ENCODE results near the gene TIGD4. TPM values are rescaled to one million over a fixed set of nuclear protein-coding genes. Genes with fewer than 3 reads are reported as not detected.

The TIGD4 gene
- total RNA-seq, 1 donor from 2014 or later, result not detected

GRCh38 chr4:152808670-152809069 is 29.1 kb upstream of the TIGD4 start:
- no peak overlapping the region for H3K27ac ChIP-seq
- H3K27me3 ChIP-seq, result no peaks in the 10 kb centered on the region
- no peak for DNase-seq
- no peak for ATAC-seq
- H3K4me3 ChIP-seq, result no peak overlapping the region
- TF ChIP-seq, protein P1, sequence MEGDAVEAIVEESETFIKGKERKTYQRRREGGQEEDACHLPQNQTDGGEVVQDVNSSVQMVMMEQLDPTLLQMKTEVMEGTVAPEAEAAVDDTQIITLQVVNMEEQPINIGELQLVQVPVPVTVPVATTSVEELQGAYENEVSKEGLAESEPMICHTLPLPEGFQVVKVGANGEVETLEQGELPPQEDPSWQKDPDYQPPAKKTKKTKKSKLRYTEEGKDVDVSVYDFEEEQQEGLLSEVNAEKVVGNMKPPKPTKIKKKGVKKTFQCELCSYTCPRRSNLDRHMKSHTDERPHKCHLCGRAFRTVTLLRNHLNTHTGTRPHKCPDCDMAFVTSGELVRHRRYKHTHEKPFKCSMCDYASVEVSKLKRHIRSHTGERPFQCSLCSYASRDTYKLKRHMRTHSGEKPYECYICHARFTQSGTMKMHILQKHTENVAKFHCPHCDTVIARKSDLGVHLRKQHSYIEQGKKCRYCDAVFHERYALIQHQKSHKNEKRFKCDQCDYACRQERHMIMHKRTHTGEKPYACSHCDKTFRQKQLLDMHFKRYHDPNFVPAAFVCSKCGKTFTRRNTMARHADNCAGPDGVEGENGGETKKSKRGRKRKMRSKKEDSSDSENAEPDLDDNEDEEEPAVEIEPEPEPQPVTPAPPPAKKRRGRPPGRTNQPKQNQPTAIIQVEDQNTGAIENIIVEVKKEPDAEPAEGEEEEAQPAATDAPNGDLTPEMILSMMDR (IDR thresholded peaks at IDR 0.05), result no peak
- H3K4me1 ChIP-seq, result no peaks in the 10 kb centered on the region
- intact Hi-C loops (cut with DNase I), result no loop called here
- H3K36me3 ChIP-seq, result no peaks in the 10 kb centered on the region
- no peaks in the 10 kb centered on the region for H3K9me3 ChIP-seq

DNA sequence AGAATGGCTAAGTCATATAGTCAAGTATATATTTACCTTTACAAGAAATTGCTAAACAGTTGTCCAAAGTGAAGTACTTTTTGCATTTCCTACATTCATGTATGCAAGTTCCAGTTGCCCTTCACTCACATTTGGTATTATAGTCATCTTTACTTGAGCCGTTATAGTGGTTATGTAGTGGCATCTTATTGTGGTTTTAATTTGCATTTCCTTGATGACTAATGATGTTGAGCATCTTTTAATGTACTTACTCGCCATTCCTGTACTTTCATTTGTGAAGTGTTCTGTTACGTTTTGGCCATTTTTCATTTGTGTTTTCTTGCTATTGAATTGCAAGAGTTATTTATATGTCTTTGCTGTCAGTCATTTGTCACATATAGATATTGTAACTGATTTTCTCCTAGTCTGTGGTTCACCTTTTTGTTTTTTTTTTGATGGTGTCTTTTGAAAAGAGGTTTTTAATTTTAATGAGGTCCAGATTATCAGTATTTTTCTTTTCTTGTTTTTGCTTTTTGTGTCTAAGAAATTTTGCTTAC is 27.8 kb upstream of the TIGD4 start:
- ATAC-seq, result no peak
- H3K36me3 ChIP-seq, result no peaks in the 10 kb centered on the region
- TF ChIP-seq, protein P1 (IDR thresholded peaks at IDR 0.05), result no peak
- no peaks in the 10 kb centered on the region for H3K9me3 ChIP-seq
- no peak overlapping the region for H3K27ac ChIP-seq
- intact Hi-C loops (cut with DNase I), result no loop called here
- DNase-seq, result no peak
- no peaks in the 10 kb centered on the region for H3K27me3 ChIP-seq
- H3K4me1 ChIP-seq, result no peaks in the 10 kb centered on the region
- H3K4me3 ChIP-seq, result no peak overlapping the region

DNA sequence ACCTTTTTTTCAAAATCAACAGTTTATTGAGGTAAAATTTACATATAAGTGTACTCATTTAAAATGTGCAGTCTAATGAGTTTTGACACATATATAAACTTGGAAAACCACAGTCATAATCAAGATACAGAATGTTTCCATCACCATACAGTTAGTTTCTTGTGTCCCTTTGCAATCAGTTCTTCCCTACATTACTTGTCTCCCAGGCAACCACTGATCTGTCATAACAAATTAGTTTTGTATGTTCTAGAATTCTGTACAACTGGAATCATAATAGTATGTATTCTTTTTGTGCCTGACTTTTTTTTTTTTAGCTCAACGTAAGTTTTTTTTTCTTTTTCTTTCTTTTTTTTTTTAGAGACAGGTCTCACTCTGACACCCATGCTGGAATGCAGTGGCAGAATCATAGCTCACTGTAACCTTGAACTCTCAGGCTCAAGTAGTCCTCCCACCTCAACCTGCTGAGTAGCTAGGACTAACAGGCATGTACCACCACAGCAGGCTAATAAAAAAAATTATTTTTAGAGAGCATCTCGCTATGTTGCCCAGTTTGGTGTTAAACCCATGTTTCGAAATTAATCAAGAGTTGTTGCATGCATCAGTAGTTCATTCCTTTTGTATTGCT is 27.1 kb upstream of the TIGD4 start:
- TF ChIP-seq, protein P1 (IDR thresholded peaks at IDR 0.05), result no peak
- Histone ChIP-seq H3K4me3 (no peak overlapping the region), H3K27ac (no peak overlapping the region), H3K27me3 (no peaks in the 10 kb centered on the region), H3K36me3 (no peaks in the 10 kb centered on the region), H3K9me3 (no peaks in the 10 kb centered on the region), H3K4me1 (no peaks in the 10 kb centered on the region)
- DNase-seq, result no peak
- no peak for ATAC-seq
- intact Hi-C loops (cut with DNase I), result no loop called here

- Histone ChIP-seq H3K9me3 (no peaks in the 10 kb centered on the region), H3K4me3 (no peak overlapping the region), H3K36me3 (no peaks in the 10 kb centered on the region), H3K27me3 (no peaks in the 10 kb centered on the region), H3K4me1 (no peaks in the 10 kb centered on the region), H3K27ac (no peak overlapping the region)
- TF ChIP-seq, protein P1 (IDR thresholded peaks at IDR 0.05), result no peak
- no peak for ATAC-seq
- no peak for DNase-seq
- intact Hi-C loops (cut with DNase I), result no loop called here
Measured at GRCh38 chr4:152805818-152806217, 26.3 kb upstream of the TIGD4 start.

- Histone ChIP-seq H3K36me3 (no peaks in the 10 kb centered on the region), H3K4me1 (no peaks in the 10 kb centered on the region), H3K4me3 (no peak overlapping the region), H3K9me3 (no peaks in the 10 kb centered on the region), H3K27me3 (no peaks in the 10 kb centered on the region), H3K27ac (no peak overlapping the region)
- intact Hi-C loops (cut with DNase I), result no loop called here
- TF ChIP-seq, protein P1 (IDR thresholded peaks at IDR 0.05), result no peak
- ATAC-seq, result no peak
- no peak for DNase-seq
Measured at GRCh38 chr4:152805071-152805650, 25.6 kb upstream of the TIGD4 start.

Data from upper lobe of right lung (tissue), 1 donor.